Liver (tissue), 3 donors: ENCODE measurements around the gene CYP4A22.
"Not testable (repeated sequence)": the region's sequence is repeated elsewhere in the genome, so short reads cannot be mapped to it uniquely, and the experiment has no call there.

ENCODE experiments used
- FOXA1 ChIP-seq: IDR thresholded peaks from 2 replicates; pipeline ENCODE4 v1.6.1; 2016; ENCODE audit warnings: antibody characterized with exemption
- FOXA2 ChIP-seq: IDR thresholded peaks from 2 replicates; pipeline ENCODE4 v1.6.1; 2016; ENCODE audit warnings: antibody characterized with exemption
- GABPA ChIP-seq, 2 donors: IDR thresholded peaks in 1 of 2; conservative IDR thresholded peaks in 1 of 2; 2 replicates each; pipeline ENCODE4 v1.6.1; 2016; ENCODE audit warnings: antibody characterized with exemption in 2 of 2, mild to moderate bottlenecking in 1 of 2, moderate library complexity in 1 of 2
- NR2F2 ChIP-seq: IDR thresholded peaks from 2 replicates; pipeline ENCODE4 v1.6.1; 2016; ENCODE audit warnings: antibody characterized with exemption
- RAD21 ChIP-seq, 2 donors: IDR thresholded peaks; 2 replicates each; pipeline ENCODE4 v1.6.1; 2016; ENCODE audit warnings: antibody characterized with exemption in 2 of 2, mild to moderate bottlenecking in 2 of 2
- SP1 ChIP-seq: IDR thresholded peaks from 2 replicates; pipeline ENCODE4 v1.6.1; 2018; ENCODE audit warnings: antibody characterized with exemption, mild to moderate bottlenecking
- TAF1 ChIP-seq: conservative IDR thresholded peaks from 2 replicates; pipeline ENCODE4 v1.6.1; 2016; ENCODE audit warnings: antibody characterized with exemption, mild to moderate bottlenecking
- YY1 ChIP-seq: IDR thresholded peaks from 2 replicates; pipeline ENCODE4 v1.6.1; 2016; ENCODE audit warnings: antibody characterized with exemption, mild to moderate bottlenecking
- TF ChIP-seq, protein P1 (sequence below): fragments of 150-350 bp; IDR thresholded peaks from 2 replicates; pipeline ENCODE4 v1.5.1; 2017; ENCODE audit warnings: improper control_type of control experiment, low read depth, low read length; ENCODE audit not compliant: missing input control
- TF ChIP-seq, protein P2 (sequence below): IDR thresholded peaks from 2 replicates; pipeline ENCODE4 v1.6.1; 2016; ENCODE audit warnings: antibody characterized with exemption, mild to moderate bottlenecking
- TF ChIP-seq, protein P3 (sequence below): IDR thresholded peaks from 2 replicates; pipeline ENCODE4 v1.6.1; 2016; ENCODE audit warnings: antibody characterized with exemption
- donor health status: healthy.
- donor health status: healthy.

DNA sequence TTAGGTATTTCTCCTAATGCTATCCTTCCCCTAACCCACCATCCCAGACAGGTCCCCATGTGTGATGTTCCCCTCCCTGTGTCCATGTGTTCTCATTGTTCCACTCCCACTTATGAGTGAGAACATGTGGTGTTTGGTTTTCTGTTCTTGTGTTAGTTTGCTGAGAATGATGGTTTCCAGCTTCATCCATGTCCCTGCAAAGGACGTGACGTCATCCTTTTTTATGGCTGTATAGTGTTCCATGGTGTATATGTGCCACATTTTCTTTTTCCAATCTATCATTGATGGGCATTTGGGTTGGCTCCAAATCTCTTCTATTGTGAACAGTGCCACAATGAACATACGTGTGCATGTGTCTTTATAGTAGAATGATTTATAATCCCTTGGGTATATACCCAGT, 4.6 kb upstream of the CYP4A22 start:
- TF ChIP-seq, protein P1, sequence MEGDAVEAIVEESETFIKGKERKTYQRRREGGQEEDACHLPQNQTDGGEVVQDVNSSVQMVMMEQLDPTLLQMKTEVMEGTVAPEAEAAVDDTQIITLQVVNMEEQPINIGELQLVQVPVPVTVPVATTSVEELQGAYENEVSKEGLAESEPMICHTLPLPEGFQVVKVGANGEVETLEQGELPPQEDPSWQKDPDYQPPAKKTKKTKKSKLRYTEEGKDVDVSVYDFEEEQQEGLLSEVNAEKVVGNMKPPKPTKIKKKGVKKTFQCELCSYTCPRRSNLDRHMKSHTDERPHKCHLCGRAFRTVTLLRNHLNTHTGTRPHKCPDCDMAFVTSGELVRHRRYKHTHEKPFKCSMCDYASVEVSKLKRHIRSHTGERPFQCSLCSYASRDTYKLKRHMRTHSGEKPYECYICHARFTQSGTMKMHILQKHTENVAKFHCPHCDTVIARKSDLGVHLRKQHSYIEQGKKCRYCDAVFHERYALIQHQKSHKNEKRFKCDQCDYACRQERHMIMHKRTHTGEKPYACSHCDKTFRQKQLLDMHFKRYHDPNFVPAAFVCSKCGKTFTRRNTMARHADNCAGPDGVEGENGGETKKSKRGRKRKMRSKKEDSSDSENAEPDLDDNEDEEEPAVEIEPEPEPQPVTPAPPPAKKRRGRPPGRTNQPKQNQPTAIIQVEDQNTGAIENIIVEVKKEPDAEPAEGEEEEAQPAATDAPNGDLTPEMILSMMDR, result not testable (repeated sequence)
- not testable (repeated sequence) for TF ChIP-seq NR2F2; YY1; TAF1; FOXA1; RAD21 (IDR thresholded peaks at IDR 0.05); FOXA2; GABPA (IDR thresholded peaks at IDR 0.05 in 1 of 2, conservative IDR thresholded peaks at IDR 0.05 in 1 of 2); SP1
- TF ChIP-seq, protein P2, sequence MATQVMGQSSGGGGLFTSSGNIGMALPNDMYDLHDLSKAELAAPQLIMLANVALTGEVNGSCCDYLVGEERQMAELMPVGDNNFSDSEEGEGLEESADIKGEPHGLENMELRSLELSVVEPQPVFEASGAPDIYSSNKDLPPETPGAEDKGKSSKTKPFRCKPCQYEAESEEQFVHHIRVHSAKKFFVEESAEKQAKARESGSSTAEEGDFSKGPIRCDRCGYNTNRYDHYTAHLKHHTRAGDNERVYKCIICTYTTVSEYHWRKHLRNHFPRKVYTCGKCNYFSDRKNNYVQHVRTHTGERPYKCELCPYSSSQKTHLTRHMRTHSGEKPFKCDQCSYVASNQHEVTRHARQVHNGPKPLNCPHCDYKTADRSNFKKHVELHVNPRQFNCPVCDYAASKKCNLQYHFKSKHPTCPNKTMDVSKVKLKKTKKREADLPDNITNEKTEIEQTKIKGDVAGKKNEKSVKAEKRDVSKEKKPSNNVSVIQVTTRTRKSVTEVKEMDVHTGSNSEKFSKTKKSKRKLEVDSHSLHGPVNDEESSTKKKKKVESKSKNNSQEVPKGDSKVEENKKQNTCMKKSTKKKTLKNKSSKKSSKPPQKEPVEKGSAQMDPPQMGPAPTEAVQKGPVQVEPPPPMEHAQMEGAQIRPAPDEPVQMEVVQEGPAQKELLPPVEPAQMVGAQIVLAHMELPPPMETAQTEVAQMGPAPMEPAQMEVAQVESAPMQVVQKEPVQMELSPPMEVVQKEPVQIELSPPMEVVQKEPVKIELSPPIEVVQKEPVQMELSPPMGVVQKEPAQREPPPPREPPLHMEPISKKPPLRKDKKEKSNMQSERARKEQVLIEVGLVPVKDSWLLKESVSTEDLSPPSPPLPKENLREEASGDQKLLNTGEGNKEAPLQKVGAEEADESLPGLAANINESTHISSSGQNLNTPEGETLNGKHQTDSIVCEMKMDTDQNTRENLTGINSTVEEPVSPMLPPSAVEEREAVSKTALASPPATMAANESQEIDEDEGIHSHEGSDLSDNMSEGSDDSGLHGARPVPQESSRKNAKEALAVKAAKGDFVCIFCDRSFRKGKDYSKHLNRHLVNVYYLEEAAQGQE, result not testable (repeated sequence)
- TF ChIP-seq, protein P3, sequence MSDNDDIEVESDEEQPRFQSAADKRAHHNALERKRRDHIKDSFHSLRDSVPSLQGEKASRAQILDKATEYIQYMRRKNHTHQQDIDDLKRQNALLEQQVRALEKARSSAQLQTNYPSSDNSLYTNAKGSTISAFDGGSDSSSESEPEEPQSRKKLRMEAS, result not testable (repeated sequence)
